A673 (cell line): ENCODE results near the gene C20orf144.

Source experiments
- CTCF ChIP-seq: fragments of 300-800, 200-600 bp; sonication (generic); conservative IDR thresholded peaks from 2 replicates; pipeline ENCODE4 v1.5.1; 2017; ENCODE audit warnings: low read depth, mild to moderate bottlenecking, antibody characterized with exemption, low read length, moderate library complexity, mixed read lengths
- EZH2 ChIP-seq: fragments of 200-600 bp; sonication (generic); IDR thresholded peaks from 2 replicates; pipeline ENCODE4 v1.6.1; 2017; ENCODE audit warnings: borderline replicate concordance, low read depth, mild to moderate bottlenecking, mixed read lengths, antibody characterized with exemption, low read length; ENCODE audit not compliant: poor library complexity, severe bottlenecking

GRCh38 chr20:33677991-33678702, 16.0 kb downstream of the C20orf144 start:
- TF ChIP-seq CTCF: no peak
- TF ChIP-seq EZH2: no peak
